K562 (cell line): ENCODE measurements around the gene IL20RB. TPM values are rescaled to one million over a fixed set of nuclear protein-coding genes. Genes with fewer than 3 reads are reported as not detected.

Experiments used
- ATAC-seq: fragments of 200-7000 bp; cut with Tn5 transposase; 3 replicates; pipeline ENCODE4 v1.9.1; 2020; ENCODE audit warnings: moderate library complexity
- BruUV-seq: library from RNA; stranded (reverse); fragments of 400-500 nt; replicated peaks from 2 replicates; lab custom pipeline; 2021; lab: Mats Ljungman, UMichigan
- CTCF ChIA-PET: fragments of 300-600 bp; formaldehyde crosslinking; extraction: SDS; loops from one replicate; lab custom pipeline; 2021; ENCODE audit warnings: low intra/inter-chr PET ratio; lab: Yijun Ruan, JAX
- POLR2A ChIA-PET: fragments of 300-600, 350-650 bp; sonication (Branson Sonifier 250); formaldehyde crosslinking; extraction: SDS; loops from one replicate; lab custom pipeline; 2021; ENCODE audit warnings: antibody characterized with exemption, inconsistent platforms; lab: Yijun Ruan, JAX
- DNase-seq, 4 experiments: peaks; one replicate each; pipeline versions ENCODE4 v3.0.0 to v3.0.0-alpha.2; 2011 to 2018; ENCODE audit warnings: low spot score in 3 of 4, mixed read lengths in 3 of 4; ENCODE audit errors: extremely low read depth in 1 of 4
- FAIRE-seq: peaks from 2 replicates; lab custom pipeline; 2011; peaks lifted over from hg19 to GRCh38; lab: Jason Lieb, UNC
- H2AFZ ChIP-seq: 2 replicates; pipeline ENCODE4 v1.6.0; 2011; ENCODE audit warnings: low read depth, low read length, control low read depth, inconsistent platforms
- H3K27ac ChIP-seq: fragments of 200-600 bp; 3 replicates; pipeline ENCODE4 v1.8.0; 2011; ENCODE audit warnings: low read depth, mild to moderate bottlenecking, control low read depth, inconsistent platforms, low read length, moderate library complexity, mixed read lengths; ENCODE audit errors: extremely low read depth
- H3K27me3 ChIP-seq, 2 experiments: fragments of 300-600 bp in 1 of 2; 2 replicates in 1 of 2; 3 replicates in 1 of 2; pipeline versions ENCODE4 v1.6.0 to v1.8.0; 2011; ENCODE audit warnings: inconsistent platforms in 2 of 2, low read length in 2 of 2, mild to moderate bottlenecking in 1 of 2, mixed read lengths in 1 of 2, moderate library complexity in 1 of 2; ENCODE audit not compliant: control insufficient read depth in 2 of 2, insufficient read depth in 2 of 2
- H3K36me3 ChIP-seq: fragments of 300-600 bp; 3 replicates; pipeline ENCODE4 v1.8.0; 2011; ENCODE audit warnings: mild to moderate bottlenecking, low read length, inconsistent platforms; ENCODE audit not compliant: control insufficient read depth, insufficient read depth
- H3K4me1 ChIP-seq, 2 experiments: fragments of 200-600 bp in 1 of 2; replicated peaks in 1 of 2; 2 replicates in 1 of 2; 3 replicates in 1 of 2; pipeline versions ENCODE4 v1.5.1 to v1.8.0; 2011; ENCODE audit warnings: inconsistent platforms in 2 of 2, low read length in 2 of 2, mild to moderate bottlenecking in 1 of 2, mixed read lengths in 1 of 2, moderate library complexity in 1 of 2; ENCODE audit not compliant: control insufficient read depth in 2 of 2, insufficient read depth in 2 of 2
- H3K4me2 ChIP-seq: 2 replicates; pipeline ENCODE4 v1.6.1; 2011; ENCODE audit warnings: low read length, control low read depth, inconsistent platforms, mixed read lengths; ENCODE audit not compliant: insufficient read depth
- H3K4me3 ChIP-seq: fragments of 200-600 bp; sonication (generic), shearing (Covaris generic); 2 replicates; pipeline ENCODE4 v1.5.1; 2016; ENCODE audit warnings: control low read depth, inconsistent platforms
- H3K79me2 ChIP-seq: fragments of 200-600 bp; 3 replicates; pipeline ENCODE4 v1.8.0; 2011; ENCODE audit warnings: low read length, inconsistent platforms; ENCODE audit not compliant: control insufficient read depth, insufficient read depth
- H3K9ac ChIP-seq, 2 experiments: 2 replicates each; pipeline versions ENCODE4 v1.6.0 to v1.6.1; 2011; ENCODE audit warnings: low read depth in 2 of 2, low read length in 2 of 2, control low read depth in 1 of 2, inconsistent platforms in 1 of 2, mild to moderate bottlenecking in 1 of 2, mixed read lengths in 1 of 2; ENCODE audit not compliant: insufficient read depth in 1 of 2
- H3K9me1 ChIP-seq: one replicate; pipeline ENCODE4 v1.6.0; 2011; ENCODE audit warnings: inconsistent platforms, mild to moderate bottlenecking, low read length, moderate library complexity; ENCODE audit not compliant: control insufficient read depth, insufficient read depth
- H3K9me3 ChIP-seq: replicated peaks from 2 replicates; pipeline ENCODE4 v1.5.1; 2011; ENCODE audit warnings: low read depth, low read length, inconsistent platforms; ENCODE audit not compliant: control insufficient read depth, insufficient read depth
- H4K20me1 ChIP-seq: replicated peaks from 2 replicates; pipeline ENCODE4 v1.6.1; 2011; ENCODE audit warnings: low read length, inconsistent platforms, mixed read lengths; ENCODE audit not compliant: control insufficient read depth, insufficient read depth
- CEBPG ChIP-seq, 3 experiments: fragments of 200-800 bp in 1 of 3; sonication (Bioruptor generic) in 1 of 3; sonication (generic) in 1 of 3; formaldehyde crosslinking in 1 of 3; IDR thresholded peaks in 2 of 3; conservative IDR thresholded peaks in 1 of 3; 2 replicates each; pipeline versions ENCODE4 v1.6.1 to v1.8.0; 2016 to 2022; ENCODE audit warnings: missing compliant biosample characterization in 2 of 3, missing genetic modification characterization in 2 of 3, mild to moderate bottlenecking in 1 of 3, missing genetic modification reagents in 1 of 3
- ZNF436 ChIP-seq: fragments of 250-450, 450-650 bp; sonication (Bioruptor Pico); formaldehyde crosslinking; IDR thresholded peaks from 2 replicates; pipeline ENCODE4 v1.7.0; 2020; ENCODE audit warnings: mild to moderate bottlenecking
- ZNF79 ChIP-seq: fragments of 250-450 bp; sonication (Bioruptor Pico); IDR thresholded peaks from 2 replicates; pipeline ENCODE4 v1.4.0; 2020; ENCODE audit warnings: low read depth, mild to moderate bottlenecking, moderate library complexity
- WGBS: fragments of 100-300 bp; shearing (Covaris generic); methylation state at CpG from one replicate; pipeline ENCODE4 v1.1.6; 2016; ENCODE audit warnings: low coverage, mixed read lengths; ENCODE audit not compliant: insufficient coverage; ENCODE audit errors: missing lambda C conversion rate; 5-methylcytosine and 5-hydroxymethylcytosine counted together
- in situ Hi-C: fragments of 300-500 bp; cut with MboI; formaldehyde crosslinking; loops from 4 replicates; pipeline ENCODE4 v1.15.0; 2018; ENCODE audit warnings: inconsistent platforms, mixed read lengths
- intact Hi-C: fragments of 100-400 bp; cut with micrococcal nuclease; formaldehyde crosslinking; loops from 2 replicates; pipeline ENCODE4 v1.14.2; 2022
- polyA plus RNA-seq, 8 experiments: library from polyadenylated mRNA; depleted of rRNA in 4 of 8; stranded (reverse) in 5 of 8; unstranded in 3 of 8; fragments of >200 nt; fragmentation: Nextera tagmentation in 2 of 8; fragmentation: Illumina TruSeq in 1 of 8; extraction: Ambion mirVana in 2 of 8; extraction: Trizol in 1 of 8; gene quantifications; 2 replicates each; pipeline versions ENCODE4 v1.2.1 to v1.2.3, GENCODE V29; 2011 to 2014; ENCODE audit warnings: inconsistent platforms in 1 of 8, missing spikeins in 1 of 8
- total RNA-seq, 7 experiments: library from RNA; depleted of rRNA in 6 of 7; stranded (reverse); fragments of >200 nt in 6 of 7; fragmentation: Illumina TruSeq in 2 of 7; extraction: Trizol in 2 of 7; gene quantifications; 2 replicates each; pipeline versions ENCODE4 v1.2.1 to v1.2.3, GENCODE V29; 2011 to 2021; ENCODE audit warnings: low replicate concordance in 1 of 7
- TF ChIP-seq, protein P1 (sequence below), 2 experiments: IDR thresholded peaks; 2 replicates each; pipeline ENCODE4 v1.6.1; 2012; ENCODE audit warnings: improper control_type of control experiment in 2 of 2, low read depth in 2 of 2, low read length in 2 of 2, borderline replicate concordance in 1 of 2
- TF ChIP-seq, protein P2 (sequence below): fragments of 450-650 bp; IDR thresholded peaks from 2 replicates; pipeline ENCODE4 v1.6.1; 2016; ENCODE audit warnings: mild to moderate bottlenecking, moderate library complexity
- TF ChIP-seq, protein P3 (sequence below): fragments of 200-800 bp; sonication (Bioruptor generic); IDR thresholded peaks from 2 replicates; pipeline ENCODE4 v1.6.1; 2017; ENCODE audit warnings: missing genetic modification characterization, missing compliant biosample characterization

Gene IL20RB
- total and polyA plus RNA-seq, 9 of the 15 experiments (the other 6 are each of a cell fraction or from before 2014, with no cell fraction given) = 0.77 to 9.9 (median 6.1) TPM

DNA sequence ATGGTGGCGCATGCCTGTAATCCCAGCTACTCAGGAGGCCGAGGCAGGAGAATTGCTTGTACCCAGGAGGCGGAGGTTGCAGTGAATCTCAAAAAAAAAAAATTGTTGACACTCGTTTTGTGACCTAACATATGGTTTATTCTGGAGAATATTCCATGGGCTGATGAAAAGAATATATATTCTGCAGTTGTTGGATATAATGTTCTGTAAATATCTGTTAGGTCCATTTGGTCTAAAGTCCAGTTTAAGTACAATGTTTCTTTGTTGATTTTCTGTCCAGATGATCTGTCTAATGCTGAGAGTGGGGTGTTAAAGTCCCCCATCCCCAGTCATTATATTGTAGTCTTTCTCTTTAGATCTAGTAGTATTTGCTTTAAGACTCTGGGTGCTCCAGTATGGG is 15.6 kb downstream of the IL20RB start:
- no peak for FAIRE-seq
- intact Hi-C loops = no loop called here
- no TSS peak for BruUV-seq
- no peak for ATAC-seq
- Histone ChIP-seq H3K27ac (no peak overlapping the region), H2AFZ (no peak overlapping the region), H3K27me3 (no peaks in the 10 kb centered on the region), H3K9me1 (no peaks in the 10 kb centered on the region), H4K20me1 (no peaks in the 10 kb centered on the region), H3K4me2 (no peak overlapping the region), H3K9ac (no peak overlapping the region), H3K79me2 (no peaks in the 10 kb centered on the region), H3K4me3 (no peak overlapping the region), H3K9me3 (peaks cover 4% of the 10 kb centered on the region; the same call in 1 of the 2 replicates), H3K36me3 (no peaks in the 10 kb centered on the region), H3K4me1 (no peaks in the 10 kb centered on the region)
- no peak for DNase-seq
- 66% methylated on average over 4 of the region's 4 CpGs for WGBS
- CTCF ChIA-PET = no interaction called here
- in situ Hi-C loops = no loop called here
- POLR2A ChIA-PET = no interaction called here
- TF ChIP-seq, protein P1, sequence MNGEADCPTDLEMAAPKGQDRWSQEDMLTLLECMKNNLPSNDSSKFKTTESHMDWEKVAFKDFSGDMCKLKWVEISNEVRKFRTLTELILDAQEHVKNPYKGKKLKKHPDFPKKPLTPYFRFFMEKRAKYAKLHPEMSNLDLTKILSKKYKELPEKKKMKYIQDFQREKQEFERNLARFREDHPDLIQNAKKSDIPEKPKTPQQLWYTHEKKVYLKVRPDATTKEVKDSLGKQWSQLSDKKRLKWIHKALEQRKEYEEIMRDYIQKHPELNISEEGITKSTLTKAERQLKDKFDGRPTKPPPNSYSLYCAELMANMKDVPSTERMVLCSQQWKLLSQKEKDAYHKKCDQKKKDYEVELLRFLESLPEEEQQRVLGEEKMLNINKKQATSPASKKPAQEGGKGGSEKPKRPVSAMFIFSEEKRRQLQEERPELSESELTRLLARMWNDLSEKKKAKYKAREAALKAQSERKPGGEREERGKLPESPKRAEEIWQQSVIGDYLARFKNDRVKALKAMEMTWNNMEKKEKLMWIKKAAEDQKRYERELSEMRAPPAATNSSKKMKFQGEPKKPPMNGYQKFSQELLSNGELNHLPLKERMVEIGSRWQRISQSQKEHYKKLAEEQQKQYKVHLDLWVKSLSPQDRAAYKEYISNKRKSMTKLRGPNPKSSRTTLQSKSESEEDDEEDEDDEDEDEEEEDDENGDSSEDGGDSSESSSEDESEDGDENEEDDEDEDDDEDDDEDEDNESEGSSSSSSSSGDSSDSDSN (IDR thresholded peaks at IDR 0.05; ENCODE audit: borderline replicate concordance in 1 of 2, low read depth in 2 of 2, low read length in 2 of 2) = no peak
- TF ChIP-seq CEBPG (CRISPR knock-in tag; IDR thresholded peaks at IDR 0.05) (no peak), CEBPG (tag; conservative IDR thresholded peaks at IDR 0.05 in 1 of 2, IDR thresholded peaks at IDR 0.05 in 1 of 2) (no peak), ZNF79 (CRISPR knock-in tag) (no peak), ZNF436 (CRISPR knock-in tag) (no peak)
- TF ChIP-seq, protein P2, sequence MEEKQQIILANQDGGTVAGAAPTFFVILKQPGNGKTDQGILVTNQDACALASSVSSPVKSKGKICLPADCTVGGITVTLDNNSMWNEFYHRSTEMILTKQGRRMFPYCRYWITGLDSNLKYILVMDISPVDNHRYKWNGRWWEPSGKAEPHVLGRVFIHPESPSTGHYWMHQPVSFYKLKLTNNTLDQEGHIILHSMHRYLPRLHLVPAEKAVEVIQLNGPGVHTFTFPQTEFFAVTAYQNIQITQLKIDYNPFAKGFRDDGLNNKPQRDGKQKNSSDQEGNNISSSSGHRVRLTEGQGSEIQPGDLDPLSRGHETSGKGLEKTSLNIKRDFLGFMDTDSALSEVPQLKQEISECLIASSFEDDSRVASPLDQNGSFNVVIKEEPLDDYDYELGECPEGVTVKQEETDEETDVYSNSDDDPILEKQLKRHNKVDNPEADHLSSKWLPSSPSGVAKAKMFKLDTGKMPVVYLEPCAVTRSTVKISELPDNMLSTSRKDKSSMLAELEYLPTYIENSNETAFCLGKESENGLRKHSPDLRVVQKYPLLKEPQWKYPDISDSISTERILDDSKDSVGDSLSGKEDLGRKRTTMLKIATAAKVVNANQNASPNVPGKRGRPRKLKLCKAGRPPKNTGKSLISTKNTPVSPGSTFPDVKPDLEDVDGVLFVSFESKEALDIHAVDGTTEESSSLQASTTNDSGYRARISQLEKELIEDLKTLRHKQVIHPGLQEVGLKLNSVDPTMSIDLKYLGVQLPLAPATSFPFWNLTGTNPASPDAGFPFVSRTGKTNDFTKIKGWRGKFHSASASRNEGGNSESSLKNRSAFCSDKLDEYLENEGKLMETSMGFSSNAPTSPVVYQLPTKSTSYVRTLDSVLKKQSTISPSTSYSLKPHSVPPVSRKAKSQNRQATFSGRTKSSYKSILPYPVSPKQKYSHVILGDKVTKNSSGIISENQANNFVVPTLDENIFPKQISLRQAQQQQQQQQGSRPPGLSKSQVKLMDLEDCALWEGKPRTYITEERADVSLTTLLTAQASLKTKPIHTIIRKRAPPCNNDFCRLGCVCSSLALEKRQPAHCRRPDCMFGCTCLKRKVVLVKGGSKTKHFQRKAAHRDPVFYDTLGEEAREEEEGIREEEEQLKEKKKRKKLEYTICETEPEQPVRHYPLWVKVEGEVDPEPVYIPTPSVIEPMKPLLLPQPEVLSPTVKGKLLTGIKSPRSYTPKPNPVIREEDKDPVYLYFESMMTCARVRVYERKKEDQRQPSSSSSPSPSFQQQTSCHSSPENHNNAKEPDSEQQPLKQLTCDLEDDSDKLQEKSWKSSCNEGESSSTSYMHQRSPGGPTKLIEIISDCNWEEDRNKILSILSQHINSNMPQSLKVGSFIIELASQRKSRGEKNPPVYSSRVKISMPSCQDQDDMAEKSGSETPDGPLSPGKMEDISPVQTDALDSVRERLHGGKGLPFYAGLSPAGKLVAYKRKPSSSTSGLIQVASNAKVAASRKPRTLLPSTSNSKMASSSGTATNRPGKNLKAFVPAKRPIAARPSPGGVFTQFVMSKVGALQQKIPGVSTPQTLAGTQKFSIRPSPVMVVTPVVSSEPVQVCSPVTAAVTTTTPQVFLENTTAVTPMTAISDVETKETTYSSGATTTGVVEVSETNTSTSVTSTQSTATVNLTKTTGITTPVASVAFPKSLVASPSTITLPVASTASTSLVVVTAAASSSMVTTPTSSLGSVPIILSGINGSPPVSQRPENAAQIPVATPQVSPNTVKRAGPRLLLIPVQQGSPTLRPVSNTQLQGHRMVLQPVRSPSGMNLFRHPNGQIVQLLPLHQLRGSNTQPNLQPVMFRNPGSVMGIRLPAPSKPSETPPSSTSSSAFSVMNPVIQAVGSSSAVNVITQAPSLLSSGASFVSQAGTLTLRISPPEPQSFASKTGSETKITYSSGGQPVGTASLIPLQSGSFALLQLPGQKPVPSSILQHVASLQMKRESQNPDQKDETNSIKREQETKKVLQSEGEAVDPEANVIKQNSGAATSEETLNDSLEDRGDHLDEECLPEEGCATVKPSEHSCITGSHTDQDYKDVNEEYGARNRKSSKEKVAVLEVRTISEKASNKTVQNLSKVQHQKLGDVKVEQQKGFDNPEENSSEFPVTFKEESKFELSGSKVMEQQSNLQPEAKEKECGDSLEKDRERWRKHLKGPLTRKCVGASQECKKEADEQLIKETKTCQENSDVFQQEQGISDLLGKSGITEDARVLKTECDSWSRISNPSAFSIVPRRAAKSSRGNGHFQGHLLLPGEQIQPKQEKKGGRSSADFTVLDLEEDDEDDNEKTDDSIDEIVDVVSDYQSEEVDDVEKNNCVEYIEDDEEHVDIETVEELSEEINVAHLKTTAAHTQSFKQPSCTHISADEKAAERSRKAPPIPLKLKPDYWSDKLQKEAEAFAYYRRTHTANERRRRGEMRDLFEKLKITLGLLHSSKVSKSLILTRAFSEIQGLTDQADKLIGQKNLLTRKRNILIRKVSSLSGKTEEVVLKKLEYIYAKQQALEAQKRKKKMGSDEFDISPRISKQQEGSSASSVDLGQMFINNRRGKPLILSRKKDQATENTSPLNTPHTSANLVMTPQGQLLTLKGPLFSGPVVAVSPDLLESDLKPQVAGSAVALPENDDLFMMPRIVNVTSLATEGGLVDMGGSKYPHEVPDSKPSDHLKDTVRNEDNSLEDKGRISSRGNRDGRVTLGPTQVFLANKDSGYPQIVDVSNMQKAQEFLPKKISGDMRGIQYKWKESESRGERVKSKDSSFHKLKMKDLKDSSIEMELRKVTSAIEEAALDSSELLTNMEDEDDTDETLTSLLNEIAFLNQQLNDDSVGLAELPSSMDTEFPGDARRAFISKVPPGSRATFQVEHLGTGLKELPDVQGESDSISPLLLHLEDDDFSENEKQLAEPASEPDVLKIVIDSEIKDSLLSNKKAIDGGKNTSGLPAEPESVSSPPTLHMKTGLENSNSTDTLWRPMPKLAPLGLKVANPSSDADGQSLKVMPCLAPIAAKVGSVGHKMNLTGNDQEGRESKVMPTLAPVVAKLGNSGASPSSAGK = no peak
- TF ChIP-seq, protein P3, sequence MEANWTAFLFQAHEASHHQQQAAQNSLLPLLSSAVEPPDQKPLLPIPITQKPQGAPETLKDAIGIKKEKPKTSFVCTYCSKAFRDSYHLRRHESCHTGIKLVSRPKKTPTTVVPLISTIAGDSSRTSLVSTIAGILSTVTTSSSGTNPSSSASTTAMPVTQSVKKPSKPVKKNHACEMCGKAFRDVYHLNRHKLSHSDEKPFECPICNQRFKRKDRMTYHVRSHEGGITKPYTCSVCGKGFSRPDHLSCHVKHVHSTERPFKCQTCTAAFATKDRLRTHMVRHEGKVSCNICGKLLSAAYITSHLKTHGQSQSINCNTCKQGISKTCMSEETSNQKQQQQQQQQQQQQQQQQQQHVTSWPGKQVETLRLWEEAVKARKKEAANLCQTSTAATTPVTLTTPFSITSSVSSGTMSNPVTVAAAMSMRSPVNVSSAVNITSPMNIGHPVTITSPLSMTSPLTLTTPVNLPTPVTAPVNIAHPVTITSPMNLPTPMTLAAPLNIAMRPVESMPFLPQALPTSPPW (CRISPR knock-in tag) = no peak
